AG10803 (cell line): ENCODE measurements around the gene ANKRD16.

Experiments
- DNase-seq: peaks from one replicate; pipeline ENCODE4 v3.0.0; 2010; ENCODE audit warnings: low read depth
- H3K4me3 ChIP-seq: 2 replicates; pipeline ENCODE4 v1.5.1; 2011; ENCODE audit warnings: mild to moderate bottlenecking, low read length, control low read depth
- TF ChIP-seq, protein P1 (sequence below): conservative IDR thresholded peaks from 2 replicates; pipeline ENCODE4 v1.5.1; 2011; ENCODE audit warnings: mild to moderate bottlenecking, low read length, control low read depth, inconsistent platforms

ANKRD16 gene

GRCh38 chr10:5904227-5904626 lies 14.5 kb upstream of the ANKRD16 start:
- no peak for DNase-seq
- no peak overlapping the region for H3K4me3 ChIP-seq
- TF ChIP-seq, protein P1, sequence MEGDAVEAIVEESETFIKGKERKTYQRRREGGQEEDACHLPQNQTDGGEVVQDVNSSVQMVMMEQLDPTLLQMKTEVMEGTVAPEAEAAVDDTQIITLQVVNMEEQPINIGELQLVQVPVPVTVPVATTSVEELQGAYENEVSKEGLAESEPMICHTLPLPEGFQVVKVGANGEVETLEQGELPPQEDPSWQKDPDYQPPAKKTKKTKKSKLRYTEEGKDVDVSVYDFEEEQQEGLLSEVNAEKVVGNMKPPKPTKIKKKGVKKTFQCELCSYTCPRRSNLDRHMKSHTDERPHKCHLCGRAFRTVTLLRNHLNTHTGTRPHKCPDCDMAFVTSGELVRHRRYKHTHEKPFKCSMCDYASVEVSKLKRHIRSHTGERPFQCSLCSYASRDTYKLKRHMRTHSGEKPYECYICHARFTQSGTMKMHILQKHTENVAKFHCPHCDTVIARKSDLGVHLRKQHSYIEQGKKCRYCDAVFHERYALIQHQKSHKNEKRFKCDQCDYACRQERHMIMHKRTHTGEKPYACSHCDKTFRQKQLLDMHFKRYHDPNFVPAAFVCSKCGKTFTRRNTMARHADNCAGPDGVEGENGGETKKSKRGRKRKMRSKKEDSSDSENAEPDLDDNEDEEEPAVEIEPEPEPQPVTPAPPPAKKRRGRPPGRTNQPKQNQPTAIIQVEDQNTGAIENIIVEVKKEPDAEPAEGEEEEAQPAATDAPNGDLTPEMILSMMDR: no peak

- DNase-seq: no peak
- TF ChIP-seq, protein P1: no peak
- no peak overlapping the region for H3K4me3 ChIP-seq
Observed at GRCh38 chr10:5903563-5903962, 13.9 kb upstream of the ANKRD16 start.

DNA sequence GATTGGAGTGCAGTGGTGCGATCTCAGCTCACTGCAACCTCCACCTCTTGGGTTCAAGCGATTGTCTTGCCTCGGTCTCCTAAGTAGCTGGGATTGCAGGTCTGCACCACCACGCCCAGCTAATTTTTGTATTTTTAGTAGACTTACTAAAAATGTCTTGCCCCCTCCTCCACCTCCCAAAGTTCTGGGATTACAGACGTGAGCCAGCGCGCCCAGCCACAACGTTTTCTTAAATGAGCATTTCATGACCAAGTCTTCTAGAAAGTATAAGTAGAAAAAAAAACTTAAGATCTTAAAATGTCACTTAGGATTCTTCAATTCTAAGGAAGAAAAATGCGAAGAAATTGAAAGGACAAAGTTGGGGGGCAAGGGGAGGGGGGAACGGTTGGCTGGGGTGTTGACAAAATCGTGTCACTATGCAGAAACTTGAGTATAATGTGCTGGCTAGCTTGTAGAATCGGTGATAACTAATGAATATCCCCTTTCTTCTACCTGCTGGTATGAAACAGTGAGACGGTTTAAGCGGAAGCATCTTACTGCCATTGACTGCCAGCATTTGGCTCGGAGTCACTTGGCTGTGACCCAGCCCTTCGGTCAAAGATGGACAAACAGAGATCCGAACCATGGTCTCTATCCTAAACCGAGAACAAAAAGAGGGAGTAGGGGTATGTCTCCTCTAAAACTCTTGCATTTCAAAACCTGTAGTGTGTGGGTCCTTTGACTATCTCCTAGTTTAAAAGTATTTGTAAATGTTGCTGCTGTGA lies 13.0 kb upstream of the ANKRD16 start:
- DNase-seq: no peak
- TF ChIP-seq, protein P1: no peak
- H3K4me3 ChIP-seq: no peak overlapping the region

DNA sequence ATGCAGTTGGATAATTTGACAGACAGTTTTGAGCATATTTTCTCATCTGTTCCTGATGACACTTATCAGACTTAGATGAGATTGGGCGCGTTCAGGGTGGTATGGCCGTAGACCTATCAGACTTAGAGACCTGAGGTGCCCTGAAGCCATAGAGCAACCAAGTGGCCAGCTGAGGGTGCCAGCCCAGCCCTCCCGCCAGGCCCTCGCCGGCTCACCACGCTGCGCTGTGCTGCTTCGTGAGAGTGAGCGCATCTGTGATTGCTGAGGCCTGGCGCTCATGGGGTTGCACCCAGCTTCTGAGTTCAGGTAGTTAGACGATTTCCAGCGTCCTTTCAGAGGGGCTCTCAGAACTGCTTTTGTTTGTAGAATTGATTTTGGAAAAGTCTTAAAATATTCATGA lies 10.6 kb upstream of the ANKRD16 start:
- TF ChIP-seq, protein P1: no peak
- no peak for DNase-seq
- H3K4me3 ChIP-seq: no peak overlapping the region

- no peak for DNase-seq
- H3K4me3 ChIP-seq: no peak overlapping the region
- TF ChIP-seq, protein P1: no peak
Observed at GRCh38 chr10:5898163-5898562, 8.5 kb upstream of the ANKRD16 start.

- TF ChIP-seq, protein P1: no peak
- DNase-seq: no peak
Observed at GRCh38 chr10:5897504-5897903, 7.8 kb upstream of the ANKRD16 start.

GRCh38 chr10:5897053-5897340 lies 7.3 kb upstream of the ANKRD16 start:
- TF ChIP-seq, protein P1: no peak
- DNase-seq: no peak
- H3K4me3 ChIP-seq: no peak overlapping the region

More at GRCh38 chr10:5897504-5897903, 7.8 kb upstream of the ANKRD16 start:
- H3K4me3 ChIP-seq: no peak overlapping the region
